H1 (cell line): Measurements from ENCODE around the gene SLC6A8. TPM values are rescaled to one million over a fixed set of nuclear protein-coding genes. Genes with fewer than 3 reads are reported as not detected.

Experiments used
- CTCF ChIA-PET: fragments of 300-600 bp; sonication (Branson Sonifier 250); formaldehyde crosslinking; loops from one replicate; lab custom pipeline; 2021; ENCODE audit not compliant: partially characterized antibody; lab: Charles Lee
- POLR2A ChIA-PET: fragments of 300-600 bp; sonication (Branson Sonifier 250); formaldehyde crosslinking; loops from one replicate; lab custom pipeline; 2021; ENCODE audit warnings: inconsistent platforms; ENCODE audit not compliant: partially characterized antibody; lab: Charles Lee
- DNase-seq, 2 experiments: peaks; one replicate each; pipeline versions ENCODE4 v3.0.0 to v3.0.0-alpha.2; 2010 to 2022; ENCODE audit warnings: low spot score in 2 of 2, low read depth in 1 of 2, mixed read lengths in 1 of 2
- FAIRE-seq: peaks from 2 replicates; lab custom pipeline; 2011; peaks lifted over from hg19 to GRCh38; lab: Jason Lieb, UNC
- H2AFZ ChIP-seq: 2 replicates; pipeline ENCODE4 v1.8.1; 2012; ENCODE audit warnings: low read length, inconsistent platforms
- H2AK5ac ChIP-seq: 2 replicates; pipeline ENCODE4 v1.6.1; 2013; ENCODE audit warnings: low read depth, low read length
- H2BK120ac ChIP-seq: replicated peaks from 2 replicates; pipeline ENCODE3; 2013; ENCODE audit warnings: low read depth, low read length, inconsistent platforms
- H2BK12ac ChIP-seq: 2 replicates; pipeline ENCODE4 v1.6.1; 2013; ENCODE audit warnings: low read depth, low read length
- H2BK15ac ChIP-seq: 2 replicates; pipeline ENCODE4 v1.6.1; 2013; ENCODE audit warnings: low read length
- H2BK20ac ChIP-seq: 2 replicates; pipeline ENCODE4 v1.6.1; 2013; ENCODE audit warnings: low read length
- H2BK5ac ChIP-seq: 2 replicates; pipeline ENCODE4 v1.6.1; 2013; ENCODE audit warnings: low read depth, low read length
- H3K14ac ChIP-seq: 2 replicates; pipeline ENCODE4 v1.6.1; 2013; ENCODE audit warnings: inconsistent platforms; ENCODE audit not compliant: insufficient read length
- H3K18ac ChIP-seq: 2 replicates; pipeline ENCODE4 v1.6.1; 2013; ENCODE audit warnings: low read length; ENCODE audit errors: extremely low read depth
- H3K23ac ChIP-seq: 2 replicates; pipeline ENCODE4 v1.6.1; 2013; ENCODE audit warnings: inconsistent platforms; ENCODE audit not compliant: insufficient read length
- H3K23me2 ChIP-seq: 2 replicates; pipeline ENCODE4 v1.6.1; 2013; ENCODE audit warnings: low read depth, low read length
- H3K27ac ChIP-seq: 2 replicates; pipeline ENCODE4 v1.6.1; 2011; ENCODE audit warnings: low read depth, low read length, inconsistent platforms
- H3K27me3 ChIP-seq, 4 experiments: replicated peaks in 1 of 4; 1 replicate in 1 of 4; 2 replicates in 3 of 4; pipeline versions ENCODE4 v1.6.1 to v1.8.1; 2011 to 2013; ENCODE audit warnings: low read length in 3 of 4, mild to moderate bottlenecking in 3 of 4, inconsistent platforms in 2 of 4, mixed read lengths in 2 of 4, moderate library complexity in 1 of 4; ENCODE audit not compliant: control insufficient read depth in 3 of 4, insufficient read depth in 3 of 4; ENCODE audit errors: extremely low read depth in 1 of 4
- H3K36me3 ChIP-seq, 4 experiments: 2 replicates each; pipeline versions ENCODE4 v1.6.1 to v1.8.1; 2011 to 2013; ENCODE audit warnings: mild to moderate bottlenecking in 4 of 4, low read length in 3 of 4, moderate library complexity in 2 of 4, control low read depth in 1 of 4, inconsistent platforms in 1 of 4; ENCODE audit not compliant: insufficient read depth in 4 of 4, control insufficient read depth in 2 of 4
- H3K4ac ChIP-seq: replicated peaks from 2 replicates; pipeline ENCODE3; 2013; ENCODE audit warnings: low read length, low read depth, mixed read lengths, inconsistent platforms; ENCODE audit not compliant: insufficient read length
- H3K4me1 ChIP-seq, 4 experiments: replicated peaks in 1 of 4; 1 replicate in 1 of 4; 2 replicates in 3 of 4; pipeline versions ENCODE4 v1.6.1 to v1.8.1; 2011 to 2013; ENCODE audit warnings: low read length in 3 of 4, inconsistent platforms in 2 of 4, mixed read lengths in 1 of 4; ENCODE audit not compliant: insufficient read depth in 4 of 4, control insufficient read depth in 3 of 4
- H3K4me2 ChIP-seq, 2 experiments: 2 replicates each; pipeline versions ENCODE4 v1.6.1 to v1.8.1; 2011 to 2013; ENCODE audit warnings: low read depth in 2 of 2, low read length in 2 of 2, control low read depth in 1 of 2, inconsistent platforms in 1 of 2, mild to moderate bottlenecking in 1 of 2; ENCODE audit not compliant: insufficient read depth in 1 of 2
- H3K4me3 ChIP-seq, 4 experiments: fragments of 200-600, 300-600 bp in 1 of 4; sonication (generic), shearing (Covaris generic), sonication (Bioruptor Twin) in 1 of 4; 2 replicates each; pipeline versions ENCODE4 v1.5.1 to v1.8.1; 2011 to 2016; ENCODE audit warnings: low read length in 4 of 4, low read depth in 3 of 4, control low read depth in 2 of 4, inconsistent platforms in 2 of 4, mild to moderate bottlenecking in 2 of 4, mixed read lengths in 1 of 4, moderate library complexity in 1 of 4; ENCODE audit not compliant: insufficient read depth in 2 of 4; ENCODE audit errors: extremely low read depth in 1 of 4
- H3K56ac ChIP-seq: replicated peaks from 2 replicates; pipeline ENCODE3; 2013; ENCODE audit warnings: low read depth, mild to moderate bottlenecking, mixed read lengths, low read length, inconsistent platforms; ENCODE audit not compliant: insufficient read length
- H3K79me1 ChIP-seq: 2 replicates; pipeline ENCODE4 v1.6.1; 2013; ENCODE audit warnings: low read depth, low read length, control low read depth
- H3K79me2 ChIP-seq, 2 experiments: 2 replicates each; pipeline versions ENCODE4 v1.6.1 to v1.8.1; 2012 to 2013; ENCODE audit warnings: low read length in 2 of 2, mild to moderate bottlenecking in 2 of 2, inconsistent platforms in 1 of 2; ENCODE audit not compliant: insufficient read depth in 2 of 2, control insufficient read depth in 1 of 2
- H3K9ac ChIP-seq, 4 experiments: replicated peaks in 1 of 4; 1 replicate in 1 of 4; 2 replicates in 3 of 4; pipeline versions ENCODE4 v1.6.1 to v1.8.1; 2011 to 2013; ENCODE audit warnings: low read depth in 3 of 4, low read length in 3 of 4, control low read depth in 2 of 4, mild to moderate bottlenecking in 2 of 4, moderate library complexity in 2 of 4, inconsistent platforms in 1 of 4; ENCODE audit errors: extremely low read depth in 1 of 4
- H3K9me3 ChIP-seq, 2 experiments: 2 replicates each; pipeline versions ENCODE4 v1.6.1 to v1.8.1; 2012 to 2013; ENCODE audit warnings: mild to moderate bottlenecking in 2 of 2, moderate library complexity in 2 of 2, control low read depth in 1 of 2, inconsistent platforms in 1 of 2, low read depth in 1 of 2, low read length in 1 of 2, mixed read lengths in 1 of 2; ENCODE audit not compliant: insufficient read depth in 2 of 2
- H4K20me1 ChIP-seq, 2 experiments: replicated peaks in 1 of 2; 2 replicates each; pipeline versions ENCODE3 to v1.8.1; 2011 to 2013; ENCODE audit warnings: inconsistent platforms in 2 of 2, low read length in 2 of 2, mild to moderate bottlenecking in 1 of 2; ENCODE audit not compliant: insufficient read depth in 2 of 2, control insufficient read depth in 1 of 2
- H4K5ac ChIP-seq: 2 replicates; pipeline ENCODE4 v1.6.1; 2013; ENCODE audit warnings: low read length, low read depth, mixed read lengths, inconsistent platforms; ENCODE audit not compliant: insufficient read length
- H4K8ac ChIP-seq: 2 replicates; pipeline ENCODE4 v1.8.0; 2013; ENCODE audit warnings: mild to moderate bottlenecking, moderate library complexity, low read length, inconsistent platforms; ENCODE audit not compliant: insufficient read depth; ENCODE audit errors: extremely low read depth
- H4K91ac ChIP-seq: replicated peaks from 2 replicates; pipeline ENCODE3; 2013; ENCODE audit warnings: low read length, mixed read lengths, inconsistent platforms; ENCODE audit not compliant: insufficient read length
- CBX8 ChIP-seq: fragments of 300-800, 300-1000 bp; sonication (generic); IDR thresholded peaks from 2 replicates; pipeline ENCODE4 v1.7.1; 2016; ENCODE audit warnings: low read depth, low read length, borderline replicate concordance
- CREB1 ChIP-seq: IDR thresholded peaks from 2 replicates; pipeline ENCODE4 v1.6.1; 2012; ENCODE audit warnings: inconsistent platforms
- CTCF ChIP-seq, 3 experiments: IDR thresholded peaks; 1 replicate in 2 of 3; 2 replicates in 1 of 3; pipeline versions ENCODE4 v1.5.1 to v1.6.1; 2011; ENCODE audit warnings: low read length in 3 of 3, mild to moderate bottlenecking in 3 of 3, inconsistent platforms in 2 of 3, low read depth in 1 of 3, moderate library complexity in 1 of 3; ENCODE audit not compliant: insufficient read depth in 1 of 3; ENCODE audit errors: control extremely low read depth in 1 of 3
- EP300 ChIP-seq, 2 experiments: IDR thresholded peaks; 1 replicate in 1 of 2; 2 replicates in 1 of 2; pipeline ENCODE4 v1.6.1; 2011 to 2012; ENCODE audit warnings: low read depth in 2 of 2, low read length in 2 of 2, mild to moderate bottlenecking in 2 of 2, borderline replicate concordance in 1 of 2, inconsistent platforms in 1 of 2, moderate library complexity in 1 of 2
- FOSL1 ChIP-seq: IDR thresholded peaks from 2 replicates; pipeline ENCODE4 v1.6.1; 2011; ENCODE audit warnings: mild to moderate bottlenecking, low read depth, low read length, moderate library complexity; ENCODE audit not compliant: insufficient read depth
- HDAC2 ChIP-seq, 2 experiments: fragments of 300-600 bp in 1 of 2; sonication (generic) in 1 of 2; IDR thresholded peaks; 2 replicates each; pipeline ENCODE4 v1.6.1; 2011 to 2012; ENCODE audit warnings: low read depth in 2 of 2, low read length in 2 of 2, mild to moderate bottlenecking in 2 of 2, moderate library complexity in 2 of 2, borderline replicate concordance in 1 of 2, inconsistent platforms in 1 of 2
- KDM5A ChIP-seq: fragments of 200-600 bp; IDR thresholded peaks from 2 replicates; pipeline ENCODE4 v1.7.1; 2012; ENCODE audit warnings: mild to moderate bottlenecking, low read length, inconsistent platforms, mixed read lengths
- PHF8 ChIP-seq: fragments of 200-600 bp; sonication (generic); conservative IDR thresholded peaks from 2 replicates; pipeline ENCODE4 v1.7.1; 2012; ENCODE audit warnings: low read depth, mild to moderate bottlenecking, inconsistent platforms, low read length, moderate library complexity
- RBBP5 ChIP-seq: IDR thresholded peaks from 2 replicates; pipeline ENCODE4 v1.7.1; 2012; ENCODE audit warnings: low read depth, mild to moderate bottlenecking, inconsistent platforms, low read length, moderate library complexity, borderline replicate concordance
- WGBS, 2 experiments: shearing (Covaris generic) in 1 of 2; methylation state at CpG; one replicate each; pipeline versions ENCODE4 v1.1.6 to v1.1.7; 2013 to 2015; ENCODE audit warnings: low lambda C conversion rate in 2 of 2, mixed read lengths in 2 of 2, inconsistent platforms in 1 of 2, low coverage in 1 of 2, missing lambda C conversion rate in 1 of 2; ENCODE audit not compliant: insufficient replicate concordance in 2 of 2, insufficient coverage in 1 of 2, insufficient read length in 1 of 2; ENCODE audit errors: extremely low coverage in 1 of 2, missing lambda C conversion rate in 1 of 2; 5-methylcytosine and 5-hydroxymethylcytosine counted together
- polyA plus RNA-seq, 7 experiments: library from polyadenylated mRNA; depleted of rRNA in 3 of 7; stranded (reverse) in 5 of 7; unstranded in 2 of 7; fragments of >200 nt in 5 of 7; fragments of 200-250 nt in 2 of 7; gene quantifications; 1 replicate in 5 of 7; 2 replicates in 1 of 7; 4 replicates in 1 of 7; pipeline versions ENCODE4 v1.2.1 to v1.2.3, GENCODE V29; 2011 to 2013; ENCODE audit warnings: missing spikeins in 2 of 7, mixed read lengths in 2 of 7
- total RNA-seq: library from RNA; stranded (reverse); fragmentation: NEBNext Ultra II Directional; extraction: Animal tissue kit (Norgen Biotek cat#: 25700); gene quantifications from 2 replicates; pipeline ENCODE4 v1.2.1, GENCODE V29; 2021

Gene SLC6A8
- total and polyA plus RNA-seq, 2 of the 8 experiments (the other 6 are each of a cell fraction or from before 2014, with no cell fraction given) = 87.7 to 94.7 TPM

GRCh38 chrX:153714256-153714655, 26.5 kb downstream of the SLC6A8 start:
- no peak overlapping the region for H4K91ac ChIP-seq
- H2BK12ac ChIP-seq = no peak overlapping the region
- H2AK5ac ChIP-seq = no peak overlapping the region
- H3K9ac ChIP-seq = no peak overlapping the region
- no peak overlapping the region for H2BK120ac ChIP-seq
- H3K4me3 ChIP-seq = no peak overlapping the region
- H3K27ac ChIP-seq = no peak overlapping the region
- no peaks in the 10 kb centered on the region for H3K79me1 ChIP-seq
- no peak overlapping the region for H2BK5ac ChIP-seq
- H3K23ac ChIP-seq = no peak overlapping the region
- WGBS, 2 experiments = 94% methylated on average over 3 of the region's 3 CpGs; no CpG with 5 or more reads in 1 of the 2 experiments
- H3K36me3 ChIP-seq = peaks cover 4 to 34% (median 19%) of the 10 kb centered on the region in 4 experiments
- no peaks in the 10 kb centered on the region for H3K9me3 ChIP-seq
- H3K18ac ChIP-seq = no peak overlapping the region
- no peak overlapping the region for H3K4me2 ChIP-seq
- FAIRE-seq (no peak), DNase-seq (no peak)
- no peaks in the 10 kb centered on the region for H3K4me1 ChIP-seq
- no peak overlapping the region for H3K56ac ChIP-seq
- H4K5ac ChIP-seq = no peak overlapping the region
- POLR2A ChIA-PET = interaction anchor here (0.8 to 1.5 kb wide), 4 partner anchors 13 to 273 kb away, joined by 3 to 4 read pairs (median 3); no protein-coding TSS in a partner anchor
- H3K23me2 ChIP-seq = no peaks in the 10 kb centered on the region
- H3K14ac ChIP-seq = no peak overlapping the region
- H3K79me2 ChIP-seq = no peaks in the 10 kb centered on the region; a peak in 1 of 4 replicates
- no peak overlapping the region for H4K8ac ChIP-seq
- no peak overlapping the region for H2AFZ ChIP-seq
- H3K4ac ChIP-seq = no peak overlapping the region
- H2BK20ac ChIP-seq = no peak overlapping the region
- no peak overlapping the region for H2BK15ac ChIP-seq
- H3K27me3 ChIP-seq = no peaks in the 10 kb centered on the region
- CTCF ChIA-PET = no interaction called here
- H4K20me1 ChIP-seq = peaks cover 0 to 3% of the 10 kb centered on the region in 2 experiments
- TF ChIP-seq CTCF (IDR thresholded peaks at IDR 0.05; ENCODE audit: control extremely low read depth in 1 of 3, insufficient read depth in 1 of 3, low read depth in 1 of 3, low read length in 3 of 3) = no peak
- no peak for TF ChIP-seq FOSL1
- TF ChIP-seq KDM5A = no peak
- no peak for TF ChIP-seq HDAC2 (IDR thresholded peaks at IDR 0.05; ENCODE audit: borderline replicate concordance in 1 of 2, low read depth in 2 of 2, low read length in 2 of 2)
- no peak for TF ChIP-seq PHF8
- TF ChIP-seq EP300 (IDR thresholded peaks at IDR 0.05; ENCODE audit: borderline replicate concordance in 1 of 2, low read depth in 2 of 2, low read length in 2 of 2) = no peak
- TF ChIP-seq CREB1 = no peak
- TF ChIP-seq CBX8 = no peak
- TF ChIP-seq RBBP5 = no peak
